K562 (cell line): ENCODE measurements around the gene ARSI. TPM values are rescaled to one million over a fixed set of nuclear protein-coding genes. Genes with fewer than 3 reads are reported as not detected.

Experiments used
- ATAC-seq: fragments of 200-7000 bp; cut with Tn5 transposase; 3 replicates; pipeline ENCODE4 v1.9.1; 2020; ENCODE audit warnings: moderate library complexity
- BruUV-seq: library from RNA; stranded (reverse); fragments of 400-500 nt; replicated peaks from 2 replicates; lab custom pipeline; 2021; lab: Mats Ljungman, UMichigan
- CTCF ChIA-PET: fragments of 300-600 bp; formaldehyde crosslinking; extraction: SDS; loops from one replicate; lab custom pipeline; 2021; ENCODE audit warnings: low intra/inter-chr PET ratio; lab: Yijun Ruan, JAX
- POLR2A ChIA-PET: fragments of 300-600, 350-650 bp; sonication (Branson Sonifier 250); formaldehyde crosslinking; extraction: SDS; loops from one replicate; lab custom pipeline; 2021; ENCODE audit warnings: antibody characterized with exemption, inconsistent platforms; lab: Yijun Ruan, JAX
- DNase-seq, 4 experiments: peaks; one replicate each; pipeline versions ENCODE4 v3.0.0 to v3.0.0-alpha.2; 2011 to 2018; ENCODE audit warnings: low spot score in 3 of 4, mixed read lengths in 3 of 4; ENCODE audit errors: extremely low read depth in 1 of 4
- FAIRE-seq: peaks from 2 replicates; lab custom pipeline; 2011; peaks lifted over from hg19 to GRCh38; lab: Jason Lieb, UNC
- H2AFZ ChIP-seq: 2 replicates; pipeline ENCODE4 v1.6.0; 2011; ENCODE audit warnings: low read depth, low read length, control low read depth, inconsistent platforms
- H3K27ac ChIP-seq: fragments of 200-600 bp; 3 replicates; pipeline ENCODE4 v1.8.0; 2011; ENCODE audit warnings: low read depth, mild to moderate bottlenecking, control low read depth, inconsistent platforms, low read length, moderate library complexity, mixed read lengths; ENCODE audit errors: extremely low read depth
- H3K27me3 ChIP-seq, 2 experiments: fragments of 300-600 bp in 1 of 2; 2 replicates in 1 of 2; 3 replicates in 1 of 2; pipeline versions ENCODE4 v1.6.0 to v1.8.0; 2011; ENCODE audit warnings: inconsistent platforms in 2 of 2, low read length in 2 of 2, mild to moderate bottlenecking in 1 of 2, mixed read lengths in 1 of 2, moderate library complexity in 1 of 2; ENCODE audit not compliant: control insufficient read depth in 2 of 2, insufficient read depth in 2 of 2
- H3K36me3 ChIP-seq: fragments of 300-600 bp; 3 replicates; pipeline ENCODE4 v1.8.0; 2011; ENCODE audit warnings: mild to moderate bottlenecking, low read length, inconsistent platforms; ENCODE audit not compliant: control insufficient read depth, insufficient read depth
- H3K4me1 ChIP-seq, 2 experiments: fragments of 200-600 bp in 1 of 2; replicated peaks in 1 of 2; 2 replicates in 1 of 2; 3 replicates in 1 of 2; pipeline versions ENCODE4 v1.5.1 to v1.8.0; 2011; ENCODE audit warnings: inconsistent platforms in 2 of 2, low read length in 2 of 2, mild to moderate bottlenecking in 1 of 2, mixed read lengths in 1 of 2, moderate library complexity in 1 of 2; ENCODE audit not compliant: control insufficient read depth in 2 of 2, insufficient read depth in 2 of 2
- H3K4me2 ChIP-seq: 2 replicates; pipeline ENCODE4 v1.6.1; 2011; ENCODE audit warnings: low read length, control low read depth, inconsistent platforms, mixed read lengths; ENCODE audit not compliant: insufficient read depth
- H3K4me3 ChIP-seq: fragments of 200-600 bp; sonication (generic), shearing (Covaris generic); 2 replicates; pipeline ENCODE4 v1.5.1; 2016; ENCODE audit warnings: control low read depth, inconsistent platforms
- H3K79me2 ChIP-seq: fragments of 200-600 bp; 3 replicates; pipeline ENCODE4 v1.8.0; 2011; ENCODE audit warnings: low read length, inconsistent platforms; ENCODE audit not compliant: control insufficient read depth, insufficient read depth
- H3K9ac ChIP-seq, 2 experiments: 2 replicates each; pipeline versions ENCODE4 v1.6.0 to v1.6.1; 2011; ENCODE audit warnings: low read depth in 2 of 2, low read length in 2 of 2, control low read depth in 1 of 2, inconsistent platforms in 1 of 2, mild to moderate bottlenecking in 1 of 2, mixed read lengths in 1 of 2; ENCODE audit not compliant: insufficient read depth in 1 of 2
- H3K9me1 ChIP-seq: one replicate; pipeline ENCODE4 v1.6.0; 2011; ENCODE audit warnings: inconsistent platforms, mild to moderate bottlenecking, low read length, moderate library complexity; ENCODE audit not compliant: control insufficient read depth, insufficient read depth
- H3K9me3 ChIP-seq: replicated peaks from 2 replicates; pipeline ENCODE4 v1.5.1; 2011; ENCODE audit warnings: low read depth, low read length, inconsistent platforms; ENCODE audit not compliant: control insufficient read depth, insufficient read depth
- H4K20me1 ChIP-seq: replicated peaks from 2 replicates; pipeline ENCODE4 v1.6.1; 2011; ENCODE audit warnings: low read length, inconsistent platforms, mixed read lengths; ENCODE audit not compliant: control insufficient read depth, insufficient read depth
- BDP1 ChIP-seq: IDR thresholded peaks from 3 replicates; pipeline ENCODE4 v1.6.1; 2011; ENCODE audit not compliant: insufficient read length, insufficient read depth
- DPF2 ChIP-seq: fragments of 450-650 bp; IDR thresholded peaks from 2 replicates; pipeline ENCODE4 v1.6.1; 2016
- GTF2A2 ChIP-seq: IDR thresholded peaks from 2 replicates; pipeline ENCODE4 v1.6.1; 2016; ENCODE audit warnings: mild to moderate bottlenecking, missing genetic modification characterization, missing compliant biosample characterization
- HOMEZ ChIP-seq: fragments of 250-450 bp; sonication (Bioruptor Pico); IDR thresholded peaks from 2 replicates; pipeline ENCODE4 v1.4.0; 2020; ENCODE audit warnings: mild to moderate bottlenecking, moderate library complexity
- PHB2 ChIP-seq: fragments of 450-650 bp; IDR thresholded peaks from 2 replicates; pipeline ENCODE4 v1.6.1; 2017; ENCODE audit warnings: low read depth
- RFX1 ChIP-seq: fragments of 450-650 bp; IDR thresholded peaks from 2 replicates; pipeline ENCODE4 v1.6.1; 2016; ENCODE audit warnings: mild to moderate bottlenecking, moderate library complexity
- RFX5 ChIP-seq: IDR thresholded peaks from 2 replicates; pipeline ENCODE4 v1.6.1; 2011; ENCODE audit warnings: low read depth, mild to moderate bottlenecking, improper control_type of control experiment, low read length
- TEAD2 ChIP-seq: fragments of 450-650 bp; IDR thresholded peaks from 2 replicates; pipeline ENCODE4 v1.6.1; 2016; ENCODE audit warnings: missing genetic modification characterization, control low read depth, missing compliant biosample characterization
- USF2 ChIP-seq: sonication (generic); formaldehyde crosslinking; IDR thresholded peaks from 2 replicates; pipeline ENCODE4 v1.5.0; 2020; ENCODE audit warnings: missing genetic modification reagents
- ZNF12 ChIP-seq: sonication (generic); formaldehyde crosslinking; IDR thresholded peaks from 2 replicates; pipeline ENCODE4 v1.4.0; 2020; ENCODE audit warnings: mild to moderate bottlenecking, missing genetic modification reagents
- ZNF354B ChIP-seq: fragments of 250-450 bp; sonication (Bioruptor Pico); IDR thresholded peaks from 2 replicates; pipeline ENCODE4 v1.4.0; 2020
- WGBS: fragments of 100-300 bp; shearing (Covaris generic); methylation state at CpG from one replicate; pipeline ENCODE4 v1.1.6; 2016; ENCODE audit warnings: low coverage, mixed read lengths; ENCODE audit not compliant: insufficient coverage; ENCODE audit errors: missing lambda C conversion rate; 5-methylcytosine and 5-hydroxymethylcytosine counted together
- in situ Hi-C: fragments of 300-500 bp; cut with MboI; formaldehyde crosslinking; loops from 4 replicates; pipeline ENCODE4 v1.15.0; 2018; ENCODE audit warnings: inconsistent platforms, mixed read lengths
- intact Hi-C: fragments of 100-400 bp; cut with micrococcal nuclease; formaldehyde crosslinking; loops from 2 replicates; pipeline ENCODE4 v1.14.2; 2022
- polyA plus RNA-seq, 8 experiments: library from polyadenylated mRNA; depleted of rRNA in 4 of 8; stranded (reverse) in 5 of 8; unstranded in 3 of 8; fragments of >200 nt; fragmentation: Nextera tagmentation in 2 of 8; fragmentation: Illumina TruSeq in 1 of 8; extraction: Ambion mirVana in 2 of 8; extraction: Trizol in 1 of 8; gene quantifications; 2 replicates each; pipeline versions ENCODE4 v1.2.1 to v1.2.3, GENCODE V29; 2011 to 2014; ENCODE audit warnings: inconsistent platforms in 1 of 8, missing spikeins in 1 of 8
- total RNA-seq, 7 experiments: library from RNA; depleted of rRNA in 6 of 7; stranded (reverse); fragments of >200 nt in 6 of 7; fragmentation: Illumina TruSeq in 2 of 7; extraction: Trizol in 2 of 7; gene quantifications; 2 replicates each; pipeline versions ENCODE4 v1.2.1 to v1.2.3, GENCODE V29; 2011 to 2021; ENCODE audit warnings: low replicate concordance in 1 of 7

Gene ARSI
- total and polyA plus RNA-seq, 9 of the 15 experiments (the other 6 are each of a cell fraction or from before 2014, with no cell fraction given), result 0.04 to 0.07 TPM; not detected in 7

DNA sequence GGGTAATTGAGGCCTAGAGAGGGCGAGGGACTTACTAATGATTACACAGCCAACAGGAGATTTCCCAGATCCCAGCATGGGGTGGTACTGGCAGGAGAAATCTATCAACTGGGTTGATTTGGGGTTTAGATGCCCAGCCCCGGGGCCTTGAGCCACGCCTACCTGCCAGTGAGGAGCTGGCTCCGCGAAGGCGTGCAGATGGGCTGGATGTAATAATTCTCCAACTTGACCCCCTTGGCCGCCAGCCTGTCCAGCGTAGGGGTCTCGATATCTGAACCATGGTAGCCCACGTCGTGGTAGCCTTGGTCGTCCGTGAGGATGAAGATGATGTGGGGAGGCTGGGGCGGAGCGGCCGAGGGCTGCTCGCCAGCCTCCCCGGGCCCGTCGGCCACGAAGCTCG is 804 bp downstream of the ARSI start:
- ChIA-PET POLR2A (interaction anchor here (0.5 kb wide), 1 partner anchor 848 kb away, joined by 3 read pairs; no protein-coding TSS in a partner anchor), CTCF (no interaction called here)
- intact Hi-C loops, result no loop called here
- no peak for ATAC-seq
- H3K36me3 ChIP-seq, result no peaks in the 10 kb centered on the region
- no peak for TF ChIP-seq BDP1
- no peak for TF ChIP-seq USF2 (CRISPR knock-in tag)
- TF ChIP-seq TEAD2 (tag), result no peak
- TF ChIP-seq HOMEZ (CRISPR knock-in tag), result no peak
- no peak for TF ChIP-seq ZNF12
- TF ChIP-seq RFX1, result no peak
- TF ChIP-seq PHB2, result no peak
- TF ChIP-seq DPF2, result no peak
- no peak for TF ChIP-seq RFX5
- TF ChIP-seq ZNF354B (CRISPR knock-in tag), result no peak
- TF ChIP-seq GTF2A2 (tag), result no peak
- TF ChIP-seq, all 486 proteins: peak for 0
- 33% methylated on average over 20 of the region's 22 CpGs for WGBS
- no peak for FAIRE-seq
- H3K9me1 ChIP-seq, result no peaks in the 10 kb centered on the region
- peaks cover 15 to 53% of the 10 kb centered on the region in 2 experiments for H3K27me3 ChIP-seq
- peaks cover 0 to 14% of the 10 kb centered on the region in 2 experiments; a peak in 1 of 5 replicates for H3K4me1 ChIP-seq
- H4K20me1 ChIP-seq, result no peaks in the 10 kb centered on the region
- H3K4me2 ChIP-seq, result no peak overlapping the region
- no TSS peak for BruUV-seq
- no peak overlapping the region for H2AFZ ChIP-seq
- no peak overlapping the region for H3K27ac ChIP-seq
- H3K9me3 ChIP-seq, result no peaks in the 10 kb centered on the region
- DNase-seq, result no peak
- no peak overlapping the region for H3K9ac ChIP-seq
- no peaks in the 10 kb centered on the region for H3K79me2 ChIP-seq
- in situ Hi-C loops, result no loop called here
- H3K4me3 ChIP-seq, result no peak overlapping the region
